ENCODE results near the gene PAPOLA. TPM values are rescaled to one million over a fixed set of nuclear protein-coding genes. Genes with fewer than 3 reads are reported as not detected.

PAPOLA gene
- total RNA-seq = 100 and 102 TPM in 2 replicates

- Histone ChIP-seq H3K27me3 (ENCODE audit: control insufficient read depth, insufficient read depth, low read length) (no peaks in the 10 kb centered on the region), H3K4me3 (ENCODE audit: low read depth, low read length) (peak within 1 kb of the TSS; percentile 84), H3K36me3 (ENCODE audit: control insufficient read depth, insufficient read depth, low read length) (no peaks in the 10 kb centered on the region)
- peak; percentile 77 for DNase-seq (ENCODE audit: low read depth)
- peak; percentile 18 for TF ChIP-seq CTCF (IDR thresholded peaks at IDR 0.05; ENCODE audit: insufficient read depth, low read length, poor library complexity, severe bottlenecking)
Measured at GRCh38 chr14:96501740-96502620, at the start of gene PAPOLA. PAPOLA (plus strand) TSS chr14:96502382; CDS start chr14:96502593, 211 bp downstream.

GRCh38 chr14:96452684-96453083 is 49.5 kb upstream of the PAPOLA start:
- no peak overlapping the region for H3K4me3 ChIP-seq (ENCODE audit: low read depth, low read length)
- no peak for DNase-seq (ENCODE audit: low read depth)

GRCh38 chr14:96455588-96455987 is 46.6 kb upstream of the PAPOLA start:
- Histone ChIP-seq H3K36me3 (ENCODE audit: control insufficient read depth, insufficient read depth, low read length) (no peaks in the 10 kb centered on the region), H3K4me3 (ENCODE audit: low read depth, low read length) (no peak overlapping the region), H3K27me3 (ENCODE audit: control insufficient read depth, insufficient read depth, low read length) (no peaks in the 10 kb centered on the region)
- no peak for DNase-seq (ENCODE audit: low read depth)
- TF ChIP-seq CTCF (IDR thresholded peaks at IDR 0.05; ENCODE audit: insufficient read depth, low read length, poor library complexity, severe bottlenecking) = no peak

More at GRCh38 chr14:96452684-96453083, 49.5 kb upstream of the PAPOLA start:
- no peak for TF ChIP-seq CTCF (IDR thresholded peaks at IDR 0.05; ENCODE audit: insufficient read depth, low read length, poor library complexity, severe bottlenecking)
- Histone ChIP-seq H3K36me3 (ENCODE audit: control insufficient read depth, insufficient read depth, low read length) (no peaks in the 10 kb centered on the region), H3K27me3 (ENCODE audit: control insufficient read depth, insufficient read depth, low read length) (no peaks in the 10 kb centered on the region)

- Histone ChIP-seq H3K4me3 (ENCODE audit: low read depth, low read length) (no peak overlapping the region), H3K27me3 (ENCODE audit: control insufficient read depth, insufficient read depth, low read length) (no peaks in the 10 kb centered on the region), H3K36me3 (ENCODE audit: control insufficient read depth, insufficient read depth, low read length) (no peaks in the 10 kb centered on the region)
- TF ChIP-seq CTCF (IDR thresholded peaks at IDR 0.05; ENCODE audit: insufficient read depth, low read length, poor library complexity, severe bottlenecking) = no peak
- DNase-seq (ENCODE audit: low read depth) = no peak
Measured at GRCh38 chr14:96459851-96460250, 42.3 kb upstream of the PAPOLA start.

GRCh38 chr14:96461950-96462798 is 40.0 kb upstream of the PAPOLA start:
- Histone ChIP-seq H3K4me3 (ENCODE audit: low read depth, low read length) (no peak overlapping the region), H3K27me3 (ENCODE audit: control insufficient read depth, insufficient read depth, low read length) (no peaks in the 10 kb centered on the region), H3K36me3 (ENCODE audit: control insufficient read depth, insufficient read depth, low read length) (no peaks in the 10 kb centered on the region)
- no peak for TF ChIP-seq CTCF (IDR thresholded peaks at IDR 0.05; ENCODE audit: insufficient read depth, low read length, poor library complexity, severe bottlenecking)
- DNase-seq (ENCODE audit: low read depth) = no peak

All from kidney epithelial cell (primary cell).